Right renal cortex interstitium (tissue), 3 donors: ENCODE measurements around the gene SERINC1. TPM values are rescaled to one million over a fixed set of nuclear protein-coding genes. Genes with fewer than 3 reads are reported as not detected.

ENCODE experiments used
- DNase-seq, 3 donors: peaks; one replicate each; pipeline ENCODE4 v3.0.0-alpha.2; 2013; ENCODE audit warnings: low read depth in 3 of 3, low spot score in 2 of 3
- polyA plus RNA-seq, 3 donors: library from polyadenylated mRNA; unstranded; fragments of 120-200 nt; gene quantifications; one replicate each; pipeline ENCODE4 v1.2.1, GENCODE V29; 2013; ENCODE audit not compliant: insufficient read length in 3 of 3

SERINC1 gene
- polyA plus RNA-seq, 3 donors, result 249 to 272 (median 272) TPM

- no peak for DNase-seq
Measured at GRCh38 chr6:122438975-122439374, 32.6 kb downstream of the SERINC1 start.

DNA sequence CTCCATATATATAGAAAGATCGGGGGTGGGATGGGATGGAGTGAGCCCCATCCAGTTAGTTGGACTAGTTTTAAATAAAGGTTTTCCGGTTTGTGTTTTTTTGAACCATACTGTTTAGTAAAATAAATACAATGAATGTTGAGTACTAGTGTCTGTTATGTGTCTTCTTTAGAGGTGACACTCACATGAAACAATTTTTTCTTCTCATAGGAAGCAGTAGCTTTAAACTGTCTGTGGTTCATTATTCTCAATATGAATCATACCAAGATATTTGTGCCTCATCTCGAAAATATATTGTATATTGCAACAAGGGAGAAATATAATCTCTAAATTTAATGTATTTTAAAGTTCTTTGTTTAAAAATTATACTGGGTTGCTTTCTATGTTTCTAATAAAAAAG lies 38.8 kb downstream of the SERINC1 start:
- no peak for DNase-seq

- DNase-seq, result no peak
Measured at GRCh38 chr6:122431780-122432179, 39.8 kb downstream of the SERINC1 start.

DNA sequence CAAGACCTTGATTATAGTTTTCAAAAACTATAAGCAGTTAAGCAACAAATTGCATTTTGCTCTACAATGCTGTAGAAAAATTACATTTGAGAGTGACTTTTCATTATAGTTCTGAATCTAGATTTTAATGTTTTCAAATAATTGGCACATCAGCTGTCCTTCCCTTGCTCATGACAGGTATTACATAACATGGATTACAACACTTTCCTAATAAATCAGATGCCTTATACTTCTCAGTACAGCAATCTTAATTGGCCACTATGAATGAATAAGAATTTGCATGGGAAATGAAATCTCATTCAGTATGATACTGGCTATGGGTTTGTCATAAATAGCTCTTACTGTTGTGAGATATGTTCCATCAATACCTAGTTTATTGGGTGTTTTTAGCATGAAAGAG lies 42.3 kb downstream of the SERINC1 start:
- no peak for DNase-seq

GRCh38 chr6:122428781-122429180 lies 42.8 kb downstream of the SERINC1 start:
- DNase-seq, result no peak

DNA sequence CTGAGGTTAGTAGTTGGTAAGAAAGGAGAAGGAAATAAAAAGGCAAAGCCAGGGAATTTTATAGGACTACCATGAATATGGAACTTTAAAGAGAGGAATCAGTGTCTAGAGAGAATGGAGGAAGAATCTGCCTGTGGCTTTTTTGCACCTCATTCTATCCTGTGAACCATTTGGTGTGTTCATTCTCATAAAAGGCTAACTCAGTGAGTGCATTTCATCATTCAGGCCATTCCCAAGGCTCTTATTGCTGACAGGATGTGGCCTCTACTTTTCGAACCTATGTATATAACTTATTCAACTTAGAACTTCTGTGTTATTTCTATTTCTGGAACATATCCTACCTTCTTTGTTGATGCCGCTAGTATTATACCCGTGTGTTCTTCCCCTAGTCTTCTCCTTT lies 45.0 kb downstream of the SERINC1 start:
- no peak for DNase-seq

DNA sequence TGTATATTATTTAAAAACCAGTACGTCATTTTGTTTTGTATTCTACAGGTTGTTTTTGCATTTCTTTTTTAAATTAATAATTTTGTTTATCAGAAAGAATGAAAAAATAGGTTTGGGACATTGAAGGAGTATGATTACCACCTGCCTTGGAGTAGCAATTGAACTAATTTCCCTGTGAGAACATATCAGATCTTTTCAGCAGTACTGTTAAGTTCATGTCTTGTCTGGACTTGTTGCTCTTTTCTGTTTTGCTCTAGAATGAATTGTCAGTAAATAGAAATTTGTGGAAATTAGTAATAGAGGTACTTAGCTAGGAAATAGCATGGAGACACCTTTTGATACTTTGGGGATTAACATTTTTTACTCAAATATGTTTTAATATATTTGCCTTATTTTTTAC lies 47.9 kb downstream of the SERINC1 start:
- DNase-seq, result no peak

DNA sequence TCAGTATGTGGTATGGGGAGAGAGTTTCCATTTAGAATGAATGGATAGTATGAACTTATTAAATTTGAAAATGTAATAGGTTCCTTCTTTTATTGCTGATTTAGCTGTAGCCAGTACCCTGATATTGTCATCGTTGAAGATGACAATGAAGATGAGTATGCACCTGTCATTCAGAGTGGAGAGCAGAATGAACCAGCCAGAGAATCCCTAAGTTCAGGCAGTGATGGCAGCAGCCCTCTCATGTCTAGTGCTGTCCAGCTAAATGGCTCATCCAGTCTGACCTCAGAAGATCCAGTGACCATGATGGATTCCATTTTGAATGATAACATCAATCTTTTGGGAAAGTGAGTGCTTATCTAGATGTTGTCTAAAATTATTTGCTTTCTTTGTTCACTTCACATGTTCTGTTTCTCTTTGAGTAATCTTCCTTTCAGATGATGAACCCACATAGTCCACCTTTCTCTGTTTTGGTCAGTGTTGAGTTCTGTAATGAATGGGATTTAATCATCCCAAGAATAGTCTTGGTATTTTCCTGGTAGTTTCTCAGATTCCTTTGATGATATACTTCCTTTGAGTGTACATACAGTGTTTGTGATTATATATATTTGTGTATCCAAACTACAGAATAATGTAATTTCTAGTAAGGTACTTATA lies 48.9 kb downstream of the SERINC1 start:
- no peak for DNase-seq

- no peak for DNase-seq
Measured at GRCh38 chr6:122422003-122422402, 49.6 kb downstream of the SERINC1 start.

GRCh38 chr6:122416825-122417224 lies 54.8 kb downstream of the SERINC1 start:
- DNase-seq, result no peak

DNA sequence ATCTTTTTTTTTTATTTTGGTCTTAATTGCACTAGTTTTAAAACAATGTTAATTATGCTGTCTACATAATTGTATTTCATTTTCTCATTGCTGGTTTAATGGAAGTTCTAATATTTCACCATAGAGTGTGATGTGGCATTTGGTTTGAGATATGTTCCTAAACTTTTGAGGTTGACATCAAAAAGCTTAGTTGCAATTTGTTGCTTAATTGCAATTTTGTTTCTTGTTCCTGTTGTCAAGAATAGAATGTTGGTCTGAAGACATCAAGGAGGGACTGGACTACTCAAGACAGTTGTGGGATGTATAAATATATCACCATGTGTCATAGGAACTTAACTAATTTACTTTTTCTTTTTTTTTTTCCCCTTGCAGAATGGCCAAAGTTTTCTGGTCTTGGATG lies 59.6 kb downstream of the SERINC1 start:
- no peak for DNase-seq

GRCh38 chr6:122408702-122409458 lies 62.7 kb downstream of the SERINC1 start:
- DNase-seq, result no peak

- no peak for DNase-seq
Measured at GRCh38 chr6:122408240-122408639, 63.4 kb downstream of the SERINC1 start.

DNA sequence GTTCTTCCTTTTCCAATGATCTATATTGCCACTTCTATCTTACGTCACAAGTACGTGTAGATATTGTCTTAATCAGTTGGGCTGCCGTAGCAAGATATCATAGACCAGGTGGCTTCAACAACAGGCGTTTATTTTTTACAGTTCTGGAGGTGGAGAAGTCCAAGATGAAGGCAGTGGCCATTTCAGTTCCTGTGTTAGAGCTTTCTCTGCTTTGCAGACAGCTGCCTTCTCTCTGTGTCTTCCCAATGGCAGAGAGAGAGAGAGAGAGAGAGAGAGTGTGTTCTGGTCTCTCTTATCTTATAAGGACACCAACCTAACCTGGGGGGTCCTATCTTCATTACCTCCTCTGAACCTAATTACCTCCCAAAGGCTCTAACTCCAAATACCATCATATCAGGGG lies 63.9 kb downstream of the SERINC1 start:
- no peak for DNase-seq

DNA sequence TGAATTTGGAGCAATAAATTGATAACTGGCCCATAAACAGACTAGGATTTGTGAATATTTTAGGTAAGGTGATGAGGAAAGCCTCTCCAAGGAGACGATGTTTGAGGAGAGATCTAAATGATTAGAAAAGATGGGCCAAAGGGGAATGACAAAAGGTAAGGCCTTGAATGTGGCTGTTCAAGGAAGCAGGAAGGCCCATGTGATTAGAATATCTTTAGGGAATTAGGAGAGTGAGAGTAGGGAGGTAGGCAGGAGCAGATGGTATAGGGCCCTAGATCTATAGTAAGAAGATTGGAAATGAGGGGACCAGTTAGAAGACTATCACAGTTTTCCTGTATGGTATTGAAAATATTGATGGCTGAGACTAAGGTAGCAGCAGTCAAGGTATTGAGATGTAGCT lies 65.4 kb downstream of the SERINC1 start:
- DNase-seq, result no peak

DNA sequence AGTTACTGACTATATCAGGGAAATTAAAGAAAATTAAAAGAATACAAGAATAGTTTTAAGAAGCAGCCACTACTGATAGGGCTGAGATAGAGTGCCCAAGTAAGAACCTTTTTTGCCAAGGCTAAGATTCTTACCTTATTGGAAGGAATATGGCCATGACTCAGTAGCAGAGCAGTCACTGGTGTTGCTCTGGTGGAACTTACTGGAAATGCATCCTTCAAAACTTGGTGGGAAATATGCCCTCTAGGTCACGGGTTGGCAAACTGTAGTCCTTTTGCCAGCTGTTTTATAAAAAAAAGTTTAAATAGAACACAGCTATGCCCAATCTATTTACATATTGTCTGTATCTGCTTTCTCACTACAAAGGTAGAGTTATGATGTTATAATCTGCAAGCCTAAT lies 66.2 kb downstream of the SERINC1 start:
- no peak for DNase-seq

GRCh38 chr6:122404444-122404843 lies 67.2 kb downstream of the SERINC1 start:
- DNase-seq, result no peak

DNA sequence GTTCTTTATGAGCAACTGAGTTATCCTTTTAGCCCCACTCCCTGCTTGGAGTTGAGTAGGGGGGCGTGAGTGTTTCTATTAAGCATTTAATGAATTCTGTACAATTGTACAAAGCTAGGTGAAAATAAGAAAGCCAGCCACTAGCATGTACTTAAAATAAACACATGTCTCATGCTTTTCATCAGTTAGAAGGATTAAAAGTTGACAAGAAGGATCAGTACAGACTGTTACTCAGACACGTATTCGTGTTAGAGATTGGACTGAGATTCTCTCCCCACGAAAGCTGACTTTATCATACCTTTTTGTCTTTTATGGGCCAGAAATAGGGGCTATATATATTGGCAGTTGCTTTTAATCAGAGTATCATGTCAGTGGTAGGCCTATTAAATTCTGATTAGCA lies 70.5 kb downstream of the SERINC1 start:
- DNase-seq, result no peak

DNA sequence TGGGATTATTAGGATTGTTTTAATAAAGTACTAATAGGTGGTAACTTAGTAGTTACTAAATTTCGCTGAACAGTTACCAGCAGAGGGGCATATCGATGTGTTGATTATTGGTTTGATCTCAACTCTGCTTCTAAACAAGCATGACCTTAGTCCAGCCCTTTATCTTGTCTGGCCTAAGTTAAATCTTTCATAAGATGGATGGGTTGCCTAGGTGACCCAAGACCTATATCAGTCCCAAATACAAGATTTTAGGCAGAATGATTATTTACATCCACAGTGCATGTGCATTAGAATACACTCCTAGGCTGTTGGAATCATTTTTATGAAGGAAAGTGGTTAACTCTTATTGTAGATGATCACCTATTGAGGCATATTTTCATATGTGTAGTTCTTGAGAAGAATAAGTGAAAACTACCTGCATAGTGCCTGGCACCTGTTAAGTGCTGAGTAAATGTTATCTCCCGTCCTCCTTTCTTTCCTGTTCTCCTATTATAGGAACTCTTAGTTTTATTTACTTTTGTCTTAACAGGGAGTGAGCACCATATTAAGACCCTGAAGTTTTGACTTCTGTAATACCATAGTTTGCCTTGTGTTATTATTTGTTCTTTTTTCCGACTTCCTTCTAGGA lies 71.0 kb downstream of the SERINC1 start:
- no peak for DNase-seq

GRCh38 chr6:122400121-122400450 lies 71.5 kb downstream of the SERINC1 start:
- DNase-seq, result no peak

DNA sequence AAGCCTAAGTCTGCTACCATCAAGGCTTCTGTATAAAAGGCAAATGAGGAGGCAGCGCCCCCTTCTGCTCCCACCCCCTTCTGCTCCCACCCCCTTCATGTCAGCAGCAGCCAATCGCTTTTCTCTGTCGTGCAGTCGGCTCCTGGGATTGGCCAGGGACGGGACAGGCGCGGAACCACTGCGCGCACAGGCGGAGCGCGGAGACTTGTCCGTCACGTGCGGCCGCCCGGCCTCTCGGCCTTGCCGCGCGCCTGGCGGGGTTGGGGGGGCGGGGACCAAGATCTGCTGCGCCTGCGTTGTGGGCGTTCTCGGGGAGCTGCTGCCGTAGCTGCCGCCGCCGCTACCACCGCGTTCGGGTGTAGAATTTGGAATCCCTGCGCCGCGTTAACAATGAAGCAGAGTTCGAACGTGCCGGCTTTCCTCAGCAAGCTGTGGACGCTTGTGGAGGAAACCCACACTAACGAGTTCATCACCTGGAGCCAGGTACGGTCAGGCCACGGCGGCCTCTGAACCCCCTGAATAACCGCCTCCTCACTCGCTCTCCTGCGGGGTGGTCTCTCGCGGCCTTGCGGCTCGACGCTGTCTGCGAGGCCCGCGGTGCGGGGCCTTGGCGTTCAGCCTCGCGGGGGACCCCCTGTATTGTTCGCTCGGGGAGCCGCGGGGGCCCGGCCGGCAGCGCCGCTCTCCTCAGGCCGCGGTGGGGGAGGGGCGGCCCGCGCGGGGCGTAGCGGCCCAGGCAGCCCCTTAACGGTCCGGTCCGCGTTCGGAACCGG lies 72.1 kb downstream of the SERINC1 start, which contains the start of gene HSF2:
TSS of gene HSF2 (plus strand) at position 305 of the 773 bp plus-strand sequence. CDS start at position 391, 86 bp downstream.
- peak; percentile 83 to 90 (median 89) for DNase-seq
